Esophagus muscularis mucosa (tissue), 4 donors: ENCODE measurements around the gene CSPG5.

Experiments
- EP300 ChIP-seq: sonication (generic); formaldehyde crosslinking; IDR thresholded peaks from one replicate; pipeline ENCODE4 v1.6.1; 2017; ENCODE audit warnings: antibody characterized with exemption
- POLR2A ChIP-seq: fragments of 450-650 bp; IDR thresholded peaks from one replicate; pipeline ENCODE4 v1.6.1; 2017; ENCODE audit warnings: antibody characterized with exemption, moderate library complexity, mild to moderate bottlenecking, low read depth
- TF ChIP-seq, protein P1 (sequence below), 3 experiments: fragments of 200-600 bp in 2 of 3; fragments of 450-650 bp in 1 of 3; sonication (generic) in 2 of 3; IDR thresholded peaks; one replicate each; pipeline ENCODE4 v1.5.1; 2017 to 2019; ENCODE audit warnings: antibody characterized with exemption in 3 of 3, mild to moderate bottlenecking in 2 of 3, moderate library complexity in 1 of 3

DNA sequence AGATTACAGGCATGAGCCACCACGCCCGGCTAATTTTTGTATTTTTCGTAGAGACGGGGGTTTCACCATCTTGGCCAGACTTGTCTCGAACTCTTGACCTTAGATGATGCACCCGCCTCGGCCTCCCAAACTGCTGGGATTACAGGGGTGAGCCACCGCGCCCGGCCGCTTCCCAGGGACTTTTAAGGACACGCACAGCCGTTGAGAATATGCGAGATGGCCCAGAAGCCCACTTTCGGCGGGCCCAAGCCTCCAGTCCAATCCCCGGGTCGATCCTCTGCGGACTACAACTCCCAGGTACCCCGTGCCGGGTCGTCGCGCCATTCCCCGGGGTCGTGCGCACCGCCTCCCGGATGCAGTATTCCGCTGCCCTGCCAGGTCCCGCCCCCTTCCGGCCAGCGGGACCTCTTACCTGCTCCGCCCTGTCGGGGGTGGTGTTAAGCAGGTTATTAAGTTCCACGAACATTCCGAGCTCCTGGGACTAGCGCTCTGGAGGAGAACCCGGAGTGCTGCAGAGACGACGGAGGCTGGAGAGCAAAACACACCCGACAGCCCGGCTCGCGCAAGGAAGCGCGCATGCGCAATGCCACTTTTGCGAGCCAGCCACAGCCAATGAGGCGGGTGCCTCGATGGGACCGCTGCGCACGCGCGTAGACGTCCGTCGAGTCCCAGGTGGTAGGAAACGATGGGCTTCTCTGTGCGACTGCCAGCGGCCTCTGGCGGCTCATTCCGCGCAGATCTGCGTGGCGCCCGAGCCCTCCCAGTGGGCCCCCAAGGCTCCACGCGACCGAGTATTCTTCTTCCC, 65.3 kb downstream of the CSPG5 start, which contains the start of gene ELP6:
- TF ChIP-seq, protein P1, sequence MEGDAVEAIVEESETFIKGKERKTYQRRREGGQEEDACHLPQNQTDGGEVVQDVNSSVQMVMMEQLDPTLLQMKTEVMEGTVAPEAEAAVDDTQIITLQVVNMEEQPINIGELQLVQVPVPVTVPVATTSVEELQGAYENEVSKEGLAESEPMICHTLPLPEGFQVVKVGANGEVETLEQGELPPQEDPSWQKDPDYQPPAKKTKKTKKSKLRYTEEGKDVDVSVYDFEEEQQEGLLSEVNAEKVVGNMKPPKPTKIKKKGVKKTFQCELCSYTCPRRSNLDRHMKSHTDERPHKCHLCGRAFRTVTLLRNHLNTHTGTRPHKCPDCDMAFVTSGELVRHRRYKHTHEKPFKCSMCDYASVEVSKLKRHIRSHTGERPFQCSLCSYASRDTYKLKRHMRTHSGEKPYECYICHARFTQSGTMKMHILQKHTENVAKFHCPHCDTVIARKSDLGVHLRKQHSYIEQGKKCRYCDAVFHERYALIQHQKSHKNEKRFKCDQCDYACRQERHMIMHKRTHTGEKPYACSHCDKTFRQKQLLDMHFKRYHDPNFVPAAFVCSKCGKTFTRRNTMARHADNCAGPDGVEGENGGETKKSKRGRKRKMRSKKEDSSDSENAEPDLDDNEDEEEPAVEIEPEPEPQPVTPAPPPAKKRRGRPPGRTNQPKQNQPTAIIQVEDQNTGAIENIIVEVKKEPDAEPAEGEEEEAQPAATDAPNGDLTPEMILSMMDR (IDR thresholded peaks at IDR 0.05): peak; percentile 10 to 56 (median 39)
- TF ChIP-seq POLR2A (peak; percentile 58), EP300 (no peak)
